ENCODE results near the gene TSPAN16. TPM values are rescaled to one million over a fixed set of nuclear protein-coding genes. Genes with fewer than 3 reads are reported as not detected.

Gene TSPAN16
- total RNA-seq, result not detected

- no peak for DNase-seq
Observed at GRCh38 chr19:11295665-11296245, at the start of gene TSPAN16. TSS of gene TSPAN16 (plus strand) at chr19:11296160. CDS start at chr19:11296298, 138 bp downstream.

- DNase-seq, result no peak
Observed at GRCh38 chr19:11246941-11247340, 49.0 kb upstream of the TSPAN16 start.

GRCh38 chr19:11247391-11247790, 48.6 kb upstream of the TSPAN16 start:
- DNase-seq, result peak; percentile 47

- DNase-seq, result no peak
Observed at GRCh38 chr19:11247934-11248333, 48.0 kb upstream of the TSPAN16 start.

- DNase-seq, result no peak
Observed at GRCh38 chr19:11248852-11249251, 47.1 kb upstream of the TSPAN16 start.

- DNase-seq, result no peak
Observed at GRCh38 chr19:11251217-11251616, 44.7 kb upstream of the TSPAN16 start.

- DNase-seq, result no peak
Observed at GRCh38 chr19:11251650-11252314, 44.2 kb upstream of the TSPAN16 start.

GRCh38 chr19:11252665-11253355, 43.1 kb upstream of the TSPAN16 start:
- no peak for DNase-seq

- no peak for DNase-seq
Observed at GRCh38 chr19:11254666-11255065, 41.3 kb upstream of the TSPAN16 start.

GRCh38 chr19:11256189-11256588, 39.8 kb upstream of the TSPAN16 start:
- DNase-seq, result peak; percentile 72

GRCh38 chr19:11257846-11258380, 38.0 kb upstream of the TSPAN16 start:
- DNase-seq, result no peak

- DNase-seq, result no peak
Observed at GRCh38 chr19:11260996-11261395, 35.0 kb upstream of the TSPAN16 start.

GRCh38 chr19:11261431-11261970, 34.5 kb upstream of the TSPAN16 start:
- no peak for DNase-seq

- no peak for DNase-seq
Observed at GRCh38 chr19:11261971-11262839, 33.8 kb upstream of the TSPAN16 start, which contains the start of gene DOCK6. TSS of gene DOCK6 (minus strand) at chr19:11262524. CDS start at chr19:11262440, 84 bp downstream.

GRCh38 chr19:11263726-11264125, 32.2 kb upstream of the TSPAN16 start:
- DNase-seq, result no peak

- peak; percentile 15 for DNase-seq
Observed at GRCh38 chr19:11264452-11265176, 31.3 kb upstream of the TSPAN16 start.

- no peak for DNase-seq
Observed at GRCh38 chr19:11265177-11265784, 30.7 kb upstream of the TSPAN16 start.

GRCh38 chr19:11265785-11266236, 30.1 kb upstream of the TSPAN16 start:
- no peak for DNase-seq

- no peak for DNase-seq
Observed at GRCh38 chr19:11267316-11268085, 28.5 kb upstream of the TSPAN16 start.

GRCh38 chr19:11268783-11269267, 27.1 kb upstream of the TSPAN16 start:
- DNase-seq, result peak; percentile 33
